ENCODE results near the gene MLH3. TPM values are rescaled to one million over a fixed set of nuclear protein-coding genes. Genes with fewer than 3 reads are reported as not detected.
"Not testable (repeated sequence)": the region's sequence is repeated elsewhere in the genome, so short reads cannot be mapped to it uniquely, and the experiment has no call there.

Gene MLH3
- polyA plus RNA-seq, 1 donor from 2014 or later, result 8.4 TPM

DNA sequence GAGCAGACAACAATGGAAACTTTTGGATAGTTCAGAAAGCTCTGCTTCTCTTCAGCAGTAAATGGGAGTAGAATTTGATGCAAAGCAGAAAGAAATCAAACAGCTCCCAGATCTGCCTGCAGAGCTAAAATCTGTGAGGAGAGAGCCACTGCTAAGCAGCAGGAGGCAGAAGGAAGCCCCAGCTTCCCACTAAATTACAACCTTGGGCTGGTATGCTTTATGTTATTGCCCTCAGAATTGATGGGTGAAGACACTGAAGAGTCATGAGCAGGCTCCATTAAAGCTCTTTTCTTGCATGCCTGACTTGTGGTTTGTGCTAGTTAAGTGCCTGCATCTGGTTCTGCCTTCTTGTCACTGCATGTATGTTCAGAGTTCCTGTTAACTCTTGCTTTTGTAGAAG, 26.5 kb upstream of the MLH3 start:
- H3K27me3 Mint-ChIP-seq, result no peaks in the 10 kb centered on the region
- peaks cover 0 to 2% (median 0%) of the 10 kb centered on the region in 3 donors for H3K4me1 Mint-ChIP-seq
- no peak overlapping the region for H3K27ac Mint-ChIP-seq
- H3K36me3 Mint-ChIP-seq, result no peaks in the 10 kb centered on the region
- H3K4me3 Mint-ChIP-seq, result no peak overlapping the region
- no peaks in the 10 kb centered on the region for H3K9me3 Mint-ChIP-seq

DNA sequence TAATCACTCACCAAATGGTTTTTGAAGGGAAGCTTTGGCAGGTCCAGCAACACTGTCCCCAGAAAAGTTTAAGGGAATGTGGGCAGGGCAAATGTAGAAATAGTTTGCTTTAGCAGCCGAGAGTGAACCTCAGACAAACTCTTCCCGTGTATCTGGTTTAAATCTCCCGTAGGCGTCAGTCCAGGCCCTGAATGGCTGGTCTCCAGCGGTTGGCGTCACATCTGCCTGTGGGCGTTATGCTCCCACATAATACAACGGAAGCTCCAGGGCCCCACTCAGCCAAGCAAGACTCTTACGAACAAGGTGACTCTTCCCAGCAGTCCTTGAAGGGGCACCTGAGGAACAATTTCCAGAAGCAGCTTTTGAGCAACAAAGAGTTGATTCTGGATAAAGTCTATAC, 19.1 kb upstream of the MLH3 start:
- no peak overlapping the region for H3K27ac Mint-ChIP-seq
- no peaks in the 10 kb centered on the region for H3K9me3 Mint-ChIP-seq
- H3K27me3 Mint-ChIP-seq, result no peaks in the 10 kb centered on the region
- peak overlapping the region in 2 of 4 donors; percentile 59 to 77 for H3K4me3 Mint-ChIP-seq
- no peaks in the 10 kb centered on the region for H3K36me3 Mint-ChIP-seq
- H3K4me1 Mint-ChIP-seq, result peaks cover 0 to 6% (median 2%) of the 10 kb centered on the region in 3 donors

DNA sequence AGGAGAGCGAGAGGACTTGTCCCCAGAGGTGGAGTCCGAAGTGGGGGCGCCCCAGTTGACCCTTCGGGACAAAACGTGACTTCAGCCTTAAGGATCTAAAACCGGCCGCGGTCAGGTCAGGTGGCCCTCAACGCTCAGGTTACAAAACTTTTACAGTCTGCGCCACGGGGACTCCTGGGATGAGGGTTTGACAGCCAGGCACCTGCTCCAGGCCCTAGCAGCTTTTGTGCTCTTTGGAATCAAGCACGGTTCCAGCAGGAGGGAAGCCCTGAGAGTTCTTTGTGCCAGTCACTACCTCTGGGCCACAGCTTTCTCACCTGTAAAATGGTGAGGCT, 18.5 kb upstream of the MLH3 start:
- no peaks in the 10 kb centered on the region for H3K36me3 Mint-ChIP-seq
- H3K4me3 Mint-ChIP-seq, result peak overlapping the region in 1 of 4 donors; percentile 77
- peak overlapping the region in 2 of 3 donors; percentile 10 to 89 for H3K27ac Mint-ChIP-seq

DNA sequence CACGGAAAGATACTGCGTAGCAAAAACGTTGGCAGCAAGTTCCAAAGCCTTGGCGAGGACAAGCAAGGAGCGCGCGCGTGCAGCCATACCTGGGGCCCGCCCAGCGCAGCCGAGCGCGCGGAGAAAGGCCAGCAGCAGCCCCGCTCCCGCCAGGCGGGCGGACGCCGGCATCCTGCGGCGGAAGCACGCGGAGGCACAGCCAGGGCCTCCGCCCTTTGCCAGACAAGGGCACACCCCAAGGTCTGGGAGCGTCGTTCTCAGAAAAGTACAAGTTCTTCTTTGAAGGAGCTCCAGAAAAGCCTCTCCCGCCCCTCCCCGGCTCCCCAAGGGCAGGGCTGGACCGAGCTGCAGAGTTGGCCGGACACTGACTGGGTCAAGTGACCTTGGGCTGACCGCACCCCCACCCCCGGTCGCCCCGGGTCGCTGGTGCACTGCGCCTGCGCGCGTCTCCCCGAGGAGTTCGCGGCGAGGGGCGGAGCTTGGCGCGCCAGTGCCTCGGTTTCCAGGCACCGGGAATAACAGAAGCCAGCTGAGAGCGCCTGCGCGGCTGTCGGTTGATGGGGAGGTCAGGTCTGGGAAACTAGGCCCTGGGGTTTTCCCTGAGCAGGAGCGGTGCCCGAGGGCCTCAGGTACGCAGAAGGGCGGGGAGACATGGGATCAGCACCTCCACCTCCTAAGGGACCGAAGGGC, 18.0 kb upstream of the MLH3 start, which contains the start of gene ZC2HC1C:
Gene ZC2HC1C, plus strand, starts transcription at position 521 of the 690 bp plus-strand sequence. CDS start 933 bp downstream, outside the sequence.
- Mint-ChIP-seq H3K36me3 (no peaks in the 10 kb centered on the region), H3K27ac (peak within 1 kb of the TSS in 2 of 3 donors; percentile 10 to 89), H3K9me3 (no peaks in the 10 kb centered on the region), H3K4me3 (peak within 1 kb of the TSS in 2 of 4 donors; percentile 59 to 77), H3K27me3 (no peaks in the 10 kb centered on the region), H3K4me1 (peaks cover 1 to 7% (median 5%) of the 10 kb centered on the region in 3 donors)

More for the DNA sequence above, 18.5 kb upstream of the MLH3 start:
- H3K27me3 Mint-ChIP-seq, result no peaks in the 10 kb centered on the region
- no peaks in the 10 kb centered on the region for H3K9me3 Mint-ChIP-seq
- peaks cover 0 to 6% (median 2%) of the 10 kb centered on the region in 3 donors for H3K4me1 Mint-ChIP-seq

DNA sequence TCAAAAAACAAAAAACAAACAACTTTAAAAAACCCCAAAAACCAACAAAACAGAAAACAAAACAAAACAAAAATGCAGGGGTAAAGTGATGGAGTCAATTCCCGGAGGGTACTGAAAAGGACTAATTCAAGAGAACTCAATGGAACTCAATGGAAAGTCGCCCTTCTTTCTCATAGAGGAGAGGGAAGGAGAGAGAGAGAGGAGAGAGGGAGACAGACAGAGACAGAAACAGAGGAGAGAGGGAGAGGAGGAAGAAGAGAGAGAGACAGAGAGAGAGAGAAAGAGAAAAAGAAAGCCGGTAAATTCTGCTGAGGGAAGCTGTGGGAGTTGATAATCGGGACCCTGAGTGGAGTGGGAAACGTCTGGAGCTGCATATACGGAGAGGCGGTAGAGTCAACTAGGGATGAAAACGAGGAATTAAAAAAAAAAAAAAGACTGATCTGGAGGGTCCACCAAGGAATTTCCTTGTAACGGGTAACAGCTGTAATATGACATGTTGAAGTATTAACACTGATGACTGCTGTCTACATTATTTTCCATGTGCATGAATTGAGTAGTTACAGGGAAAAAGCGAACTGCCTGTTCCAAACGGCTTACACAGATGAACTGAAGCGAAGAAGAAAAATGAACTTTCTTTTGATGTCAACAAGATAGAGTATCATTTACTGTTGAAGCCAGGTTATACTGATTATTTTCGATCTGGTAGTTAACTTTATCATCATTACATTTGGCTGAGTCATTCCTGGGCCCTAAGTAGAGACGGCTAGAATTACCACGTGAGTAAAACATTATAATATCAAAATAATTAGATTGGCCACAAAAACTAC, 17.2 kb upstream of the MLH3 start:
- Mint-ChIP-seq H3K4me3 (no peak overlapping the region), H3K36me3 (no peaks in the 10 kb centered on the region), H3K9me3 (no peaks in the 10 kb centered on the region), H3K27me3 (no peaks in the 10 kb centered on the region), H3K4me1 (peaks cover 9 to 12% (median 11%) of the 10 kb centered on the region in 3 donors), H3K27ac (peak overlapping the region in 1 of 3 donors; percentile 73)

DNA sequence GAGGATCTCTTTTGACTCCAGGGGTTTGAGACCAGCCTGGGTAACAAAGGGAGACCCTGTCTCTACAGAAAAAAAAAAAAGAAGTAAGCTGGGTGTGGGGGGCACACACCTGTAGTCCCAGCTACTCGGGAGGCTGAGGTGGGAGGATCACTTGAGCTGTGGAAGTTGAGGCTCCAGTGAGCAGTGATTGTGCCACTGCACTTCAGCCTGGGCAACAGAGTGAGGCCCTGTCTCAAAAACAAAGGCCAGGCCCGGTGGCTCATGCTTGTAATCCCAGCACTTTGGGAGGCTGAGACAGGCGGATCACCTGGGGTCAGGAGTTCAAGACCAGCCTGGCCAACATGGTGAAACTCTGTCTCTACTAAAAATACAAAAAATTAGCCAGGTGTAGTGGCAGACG, 16.5 kb upstream of the MLH3 start:
- H3K36me3 Mint-ChIP-seq, H3K4me3 Mint-ChIP-seq, H3K27ac Mint-ChIP-seq, H3K9me3 Mint-ChIP-seq, H3K27me3 Mint-ChIP-seq: not testable (repeated sequence)
- H3K4me1 Mint-ChIP-seq, result peaks cover 13 to 18% (median 17%) of the 10 kb centered on the region in 3 donors

DNA sequence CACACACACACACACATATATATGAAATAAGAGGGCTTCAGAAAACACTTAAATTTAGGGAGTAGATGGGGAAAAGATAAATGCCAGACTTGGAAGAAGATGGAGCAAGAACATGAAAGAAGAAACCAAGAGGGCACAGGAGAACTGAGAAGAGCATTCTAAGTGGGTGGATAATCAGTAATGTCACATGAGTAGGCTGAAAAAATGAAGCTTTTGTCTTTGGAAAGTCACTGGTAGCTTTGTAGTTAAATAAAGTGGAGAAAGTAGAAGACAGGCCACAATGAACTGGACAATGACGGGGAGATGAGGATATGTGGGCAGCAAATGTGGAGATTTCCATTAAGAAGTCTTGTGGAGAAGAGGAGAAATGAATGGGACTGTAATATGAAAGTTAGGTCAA, 15.9 kb upstream of the MLH3 start:
- Mint-ChIP-seq H3K4me1 (peaks cover 13 to 17% (median 15%) of the 10 kb centered on the region in 3 donors), H3K9me3 (no peaks in the 10 kb centered on the region)

DNA sequence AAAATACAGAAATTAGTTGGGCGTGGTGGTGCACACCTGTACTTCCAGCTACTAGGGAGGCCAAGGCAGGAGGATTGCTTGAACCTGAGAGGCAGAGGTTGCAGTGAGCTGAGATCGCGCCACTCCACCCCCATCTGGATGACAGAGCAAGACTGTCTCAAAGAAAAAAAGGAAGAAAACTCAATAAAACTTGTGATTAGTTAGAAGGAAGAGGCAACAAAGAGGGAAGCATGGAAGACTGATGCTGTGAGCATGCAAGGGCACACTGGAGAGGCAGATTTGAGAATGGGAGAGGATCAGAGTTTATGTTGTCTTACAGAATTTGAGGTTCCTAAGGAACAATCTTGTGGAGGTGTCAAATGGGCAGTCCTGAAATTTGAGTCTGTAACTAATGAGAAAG, 15.4 kb upstream of the MLH3 start:
- Mint-ChIP-seq H3K36me3 (no peaks in the 10 kb centered on the region), H3K4me3 (no peak overlapping the region), H3K9me3 (no peaks in the 10 kb centered on the region), H3K27ac (no peak overlapping the region), H3K27me3 (no peaks in the 10 kb centered on the region), H3K4me1 (peaks cover 13 to 17% (median 15%) of the 10 kb centered on the region in 3 donors)

More for the DNA sequence above, 15.9 kb upstream of the MLH3 start:
- no peak overlapping the region for H3K4me3 Mint-ChIP-seq
- H3K27me3 Mint-ChIP-seq, result no peaks in the 10 kb centered on the region
- H3K27ac Mint-ChIP-seq, result no peak overlapping the region
- H3K36me3 Mint-ChIP-seq, result no peaks in the 10 kb centered on the region

DNA sequence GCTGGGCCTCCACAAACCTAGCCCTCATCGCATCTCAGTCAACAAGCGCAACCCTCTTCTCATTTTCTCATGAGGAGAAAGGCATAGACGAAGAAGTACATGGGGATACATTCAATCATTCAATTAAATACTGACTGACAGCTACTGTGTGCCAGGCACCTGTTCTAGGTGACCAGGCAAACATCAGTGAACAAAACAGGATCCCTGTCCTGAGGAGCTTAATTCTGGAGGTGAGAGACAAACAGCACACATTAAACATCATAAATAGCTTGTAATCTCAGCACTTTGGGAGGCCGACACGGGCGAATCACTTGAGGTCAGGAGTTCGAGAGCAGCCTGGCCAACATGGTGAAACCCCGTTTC, 12.9 kb upstream of the MLH3 start:
- H3K27ac Mint-ChIP-seq, result peak overlapping the region; percentile 43 to 95 (median 94)
- H3K4me1 Mint-ChIP-seq, result peaks cover 13 to 18% (median 15%) of the 10 kb centered on the region in 3 donors
- no peaks in the 10 kb centered on the region for H3K36me3 Mint-ChIP-seq
- H3K9me3 Mint-ChIP-seq, result no peaks in the 10 kb centered on the region
- no peaks in the 10 kb centered on the region for H3K27me3 Mint-ChIP-seq
- peak overlapping the region; percentile 98 to 100 (median 99) for H3K4me3 Mint-ChIP-seq

DNA sequence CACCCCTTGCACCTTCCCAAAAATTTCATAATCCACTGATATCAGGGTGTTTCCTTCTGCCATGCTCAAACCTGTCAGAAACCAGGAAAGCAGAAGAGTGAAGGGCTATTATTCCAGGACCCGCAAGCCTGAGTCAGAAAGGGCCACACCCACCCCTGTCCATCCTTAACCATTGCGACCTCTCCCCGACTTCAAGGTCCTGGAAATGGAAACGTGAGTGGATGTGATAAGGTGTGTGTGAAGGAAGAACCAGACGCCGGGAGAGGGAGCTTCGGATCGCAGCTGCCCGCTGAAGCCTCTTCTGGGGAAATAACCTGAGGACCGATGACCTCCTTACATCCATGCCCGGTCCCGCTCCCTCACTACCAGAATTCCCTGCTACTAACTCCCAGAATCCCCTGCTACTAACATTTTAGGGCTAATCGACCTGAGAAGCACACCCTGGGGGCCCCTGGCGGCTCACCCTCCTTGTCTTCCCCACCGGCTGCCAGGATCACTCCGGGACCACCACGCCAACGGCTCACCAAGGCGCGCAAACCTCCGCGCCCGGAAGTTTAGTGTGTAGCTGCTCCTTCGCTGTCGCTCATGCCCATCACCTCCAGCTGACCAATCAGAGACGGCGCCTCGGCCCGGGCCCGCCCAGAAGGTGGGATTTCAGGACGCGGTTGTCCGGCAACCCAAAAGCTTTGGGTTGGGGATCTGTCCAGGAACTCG, 12.4 kb upstream of the MLH3 start, which contains the start of gene ACYP1:
Gene ACYP1, minus strand, starts transcription at position 534 of the 714 bp plus-strand sequence. Its CDS starts 471 bp downstream, at position 63.
- no peaks in the 10 kb centered on the region for H3K36me3 Mint-ChIP-seq
- peak within 1 kb of the TSS; percentile 98 to 100 (median 99) for H3K4me3 Mint-ChIP-seq
- H3K27me3 Mint-ChIP-seq, result no peaks in the 10 kb centered on the region
- H3K27ac Mint-ChIP-seq, result peak within 1 kb of the TSS; percentile 62 to 95 (median 94)
- peaks cover 13 to 18% (median 15%) of the 10 kb centered on the region in 3 donors for H3K4me1 Mint-ChIP-seq
- no peaks in the 10 kb centered on the region for H3K9me3 Mint-ChIP-seq

DNA sequence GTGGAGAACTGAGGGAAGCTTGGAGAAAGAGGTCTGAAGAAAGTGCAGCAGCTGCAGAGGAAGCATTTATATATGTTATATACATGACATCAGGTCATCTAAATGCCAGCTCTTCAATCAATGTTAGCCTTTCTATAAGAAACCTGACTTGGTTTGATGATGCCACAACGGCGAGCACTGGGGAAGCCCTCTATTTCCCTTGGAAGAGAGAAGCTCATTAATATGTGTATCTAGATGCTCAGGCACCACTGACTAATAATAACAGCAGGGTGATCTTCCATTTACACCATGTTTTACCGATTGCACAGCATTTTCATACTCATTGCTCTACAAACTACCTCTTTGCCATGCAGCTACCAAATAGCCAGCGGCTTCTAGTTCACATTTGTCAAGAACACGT, 11.7 kb upstream of the MLH3 start:
- no peaks in the 10 kb centered on the region for H3K9me3 Mint-ChIP-seq
- no peaks in the 10 kb centered on the region for H3K36me3 Mint-ChIP-seq
- H3K27ac Mint-ChIP-seq, result peak overlapping the region; percentile 62 to 95 (median 94)
- no peaks in the 10 kb centered on the region for H3K27me3 Mint-ChIP-seq
- peak overlapping the region; percentile 98 to 100 (median 99) for H3K4me3 Mint-ChIP-seq
- peaks cover 13 to 18% (median 15%) of the 10 kb centered on the region in 3 donors for H3K4me1 Mint-ChIP-seq

DNA sequence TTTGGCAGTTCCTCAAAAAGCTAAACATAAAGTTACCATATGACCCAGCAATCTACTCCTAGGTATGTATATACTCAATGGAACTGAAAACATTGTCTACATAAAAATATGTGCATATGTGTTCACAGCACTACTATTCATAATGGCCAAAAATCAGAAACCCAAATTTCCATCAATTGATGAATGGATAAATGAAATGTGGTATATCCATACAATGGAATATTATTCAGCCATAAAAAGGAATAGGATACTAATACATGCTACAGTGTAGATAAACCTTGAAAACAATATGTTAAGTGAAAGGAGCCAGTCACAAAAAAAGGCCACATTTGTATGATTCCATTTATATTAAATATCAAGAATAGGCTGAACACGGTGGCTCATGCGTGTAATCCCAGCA, 9.2 kb upstream of the MLH3 start:
- Mint-ChIP-seq H3K36me3 (peaks cover 1% of the 10 kb centered on the region), H3K27me3 (no peaks in the 10 kb centered on the region), H3K4me3 (no peak overlapping the region), H3K4me1 (peaks cover 15 to 18% (median 16%) of the 10 kb centered on the region in 3 donors), H3K9me3 (no peaks in the 10 kb centered on the region), H3K27ac (no peak overlapping the region)

DNA sequence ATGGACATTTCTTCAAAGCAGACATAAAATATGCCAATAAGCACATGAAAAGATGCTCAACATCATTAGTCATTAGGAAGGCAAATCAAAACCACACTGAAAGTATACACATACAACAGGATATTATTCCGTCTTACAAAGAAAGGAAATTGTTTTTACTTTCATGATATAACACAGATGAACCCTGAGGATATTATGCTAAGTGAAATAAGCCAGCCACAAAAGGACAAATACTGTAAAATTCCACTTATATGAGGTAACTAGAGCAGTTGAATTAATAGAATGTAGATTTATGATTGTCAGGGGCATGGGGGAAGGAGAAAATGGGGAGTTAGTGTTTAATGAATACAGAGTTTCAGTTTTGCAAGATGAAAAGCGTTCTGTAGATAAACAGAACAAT, 8.4 kb upstream of the MLH3 start:
- Mint-ChIP-seq H3K9me3 (no peaks in the 10 kb centered on the region), H3K4me1 (peaks cover 14 to 18% (median 15%) of the 10 kb centered on the region in 3 donors), H3K4me3 (peak overlapping the region in 1 of 4 donors; percentile 78), H3K27ac (peak overlapping the region in 1 of 3 donors; percentile 29), H3K36me3 (peaks cover 2% of the 10 kb centered on the region), H3K27me3 (no peaks in the 10 kb centered on the region)

DNA sequence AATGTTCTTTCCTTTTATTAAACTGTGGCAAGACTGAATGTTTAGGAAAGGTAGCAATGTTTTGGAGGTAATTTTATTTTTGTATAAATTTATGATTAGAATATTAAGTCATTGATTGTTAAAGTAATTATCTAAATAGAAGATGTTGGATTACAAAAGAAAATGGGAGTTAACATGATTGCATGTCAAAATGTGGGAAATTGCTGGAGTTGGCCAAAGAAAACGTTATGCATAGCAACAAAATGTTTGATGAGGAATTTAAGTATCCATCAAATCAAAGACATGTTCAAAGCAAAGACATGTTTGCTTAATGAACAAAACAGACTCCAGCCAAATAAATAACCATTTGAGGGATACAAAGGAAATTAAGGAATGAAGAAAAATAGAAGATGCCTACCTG, 3.2 kb upstream of the MLH3 start:
- Mint-ChIP-seq H3K27ac (no peak overlapping the region), H3K4me1 (peaks cover 12 to 18% (median 17%) of the 10 kb centered on the region in 3 donors), H3K36me3 (peaks cover 2% of the 10 kb centered on the region), H3K27me3 (no peaks in the 10 kb centered on the region), H3K4me3 (peak overlapping the region in 1 of 4 donors; percentile 36), H3K9me3 (no peaks in the 10 kb centered on the region)
